ENCODE data around the gene TMEM134.
"Not testable (repeated sequence)": the region's sequence is repeated elsewhere in the genome, so short reads cannot be mapped to it uniquely, and the experiment has no call there.

The TMEM134 gene
- long read RNA-seq, donor 1, transcript TMEM134-205 (3 exons, 565 nt) = minor isoform, 6 of 54 reads
- long read RNA-seq, donor 1, transcript TMEM134-201 (7 exons, 3,534 nt) = major isoform, 27 of 54 reads
- long read RNA-seq, donor 1, partial matches to known transcripts = 0 of 54 reads
- long read RNA-seq, donor 1, other reads (novel, unspliced or antisense) = 20 of 54 reads
- long read RNA-seq, donor 2, transcript TMEM134-201 (7 exons, 3,534 nt) = major isoform, 21 of 45 reads
- long read RNA-seq, donor 2, transcript TMEM134-205 (3 exons, 565 nt) = minor isoform, 6 of 45 reads
- long read RNA-seq, donor 2, partial matches to known transcripts = 0 of 45 reads
- long read RNA-seq, donor 2, other reads (novel, unspliced or antisense) = 14 of 45 reads
- long read RNA-seq, donor 3, transcript TMEM134-201 (7 exons, 3,534 nt) = major isoform, 7 of 21 reads
- long read RNA-seq, donor 3, partial matches to known transcripts = 0 of 21 reads
- long read RNA-seq, donor 3, other reads (novel, unspliced or antisense) = 5 of 21 reads
- long read RNA-seq, donor 4, transcript TMEM134-205 (3 exons, 565 nt) = minor isoform, 8 of 37 reads
- long read RNA-seq, donor 4, transcript TMEM134-201 (7 exons, 3,534 nt) = major isoform, 14 of 37 reads
- long read RNA-seq, donor 4, partial matches to known transcripts = 0 of 37 reads
- long read RNA-seq, donor 4, other reads (novel, unspliced or antisense) = 8 of 37 reads
- long read RNA-seq, donor 5, transcript TMEM134-201 (7 exons, 3,534 nt) = major isoform, 29 of 58 reads
- long read RNA-seq, donor 5, partial matches to known transcripts = 0 of 58 reads
- long read RNA-seq, donor 5, other reads (novel, unspliced or antisense) = 17 of 58 reads
- long read RNA-seq, donor 6, transcript TMEM134-205 (3 exons, 565 nt) = minor isoform, 5 of 36 reads
- long read RNA-seq, donor 6, transcript TMEM134-201 (7 exons, 3,534 nt) = major isoform, 20 of 36 reads
- long read RNA-seq, donor 6, partial matches to known transcripts = 5 of 36 reads
- long read RNA-seq, donor 6, other reads (novel, unspliced or antisense) = 0 of 36 reads
- long read RNA-seq, donor 7, transcript TMEM134-201 (7 exons, 3,534 nt) = major isoform, 33 of 82 reads
- long read RNA-seq, donor 7, transcript TMEM134-205 (3 exons, 565 nt) = minor isoform, 7 of 82 reads
- long read RNA-seq, donor 7, partial matches to known transcripts = 26 of 82 reads
- long read RNA-seq, donor 7, other reads (novel, unspliced or antisense) = 9 of 82 reads
- long read RNA-seq, donor 8, transcript TMEM134-201 (7 exons, 3,534 nt) = major isoform, 18 of 33 reads
- long read RNA-seq, donor 8, partial matches to known transcripts = 5 of 33 reads
- long read RNA-seq, donor 8, other reads (novel, unspliced or antisense) = 0 of 33 reads

DNA sequence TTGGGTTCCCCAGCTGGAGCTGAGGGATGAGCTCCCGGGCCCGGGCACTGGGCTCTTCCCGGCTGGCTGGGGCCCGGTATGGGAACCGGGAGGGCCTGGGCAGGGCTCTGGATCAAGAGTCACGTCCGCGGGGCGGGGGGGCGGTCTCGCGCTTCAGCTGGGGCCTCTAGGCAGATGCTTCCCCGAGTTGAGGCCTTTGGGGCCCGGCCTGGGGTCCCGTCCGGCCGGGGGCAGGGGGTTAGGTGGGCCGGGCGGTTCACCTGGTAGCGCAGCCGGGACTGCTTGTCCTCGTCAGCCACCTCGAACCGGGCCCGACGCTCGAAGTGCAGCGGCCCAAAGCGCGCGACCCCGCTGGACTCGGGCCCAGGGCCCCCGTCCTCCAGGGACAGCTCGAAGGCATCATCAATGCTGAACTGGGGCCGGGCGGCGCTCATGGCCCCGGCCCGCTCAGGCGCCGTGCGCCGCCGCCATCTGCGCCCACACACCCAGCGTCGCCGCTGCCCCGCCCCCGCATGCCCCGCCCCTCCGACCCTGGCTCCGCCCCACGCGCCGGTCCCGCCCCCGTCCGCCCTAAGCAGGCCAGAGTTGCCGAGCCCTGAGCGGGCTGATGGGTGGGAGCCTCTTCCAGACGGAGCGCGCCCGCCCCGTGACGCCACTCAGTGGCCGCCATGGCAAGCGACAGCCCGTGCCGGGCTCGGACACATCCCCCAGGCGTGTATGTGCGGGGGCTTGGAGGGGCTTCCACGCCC lies at the start of gene TMEM134:
TMEM134 (minus strand) TSS at position 493 of the 749 bp plus-strand sequence; CDS start at position 434, 59 bp downstream.
- peak; percentile 92 for DNase-seq

DNA sequence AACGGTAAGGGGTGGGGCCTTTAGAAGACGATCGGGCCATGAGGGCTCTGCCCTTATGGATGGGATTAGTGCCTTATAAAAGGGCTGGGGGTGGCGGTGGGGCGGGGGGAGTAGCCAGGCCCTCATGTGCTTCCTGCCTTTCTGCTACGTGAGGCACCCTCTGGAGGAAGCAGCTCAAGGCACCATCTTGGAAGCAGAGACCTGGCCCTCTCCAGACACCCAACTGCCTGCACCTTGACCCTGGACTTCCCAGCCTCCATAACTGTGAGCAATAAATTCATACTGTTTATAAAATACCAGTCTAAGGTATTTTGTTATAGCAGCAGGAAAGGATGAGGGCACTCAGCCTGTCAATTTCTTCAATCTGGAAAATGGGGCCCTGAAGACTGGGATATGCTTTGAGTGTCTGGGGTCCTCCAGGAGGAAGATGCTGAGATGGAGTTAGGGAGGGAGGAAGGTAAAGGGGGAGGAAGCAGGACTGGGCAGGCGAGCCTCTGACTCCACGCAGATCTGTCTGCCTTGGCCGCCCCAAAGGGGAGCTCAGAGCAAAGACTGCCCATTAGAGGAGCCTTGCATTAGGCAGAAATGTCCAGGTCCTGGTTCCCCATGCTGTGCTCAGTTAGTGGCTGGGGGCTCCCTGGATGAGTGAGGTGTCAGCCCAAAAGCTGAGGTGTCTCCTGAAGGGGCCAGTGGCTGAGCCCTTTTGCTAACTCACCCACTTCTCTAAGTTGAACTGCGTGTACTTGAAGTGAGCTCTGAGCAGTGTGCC lies 48.9 kb upstream of the TMEM134 start:
- no peak for DNase-seq

- no peak for DNase-seq
These were observed 47.8 kb upstream of the TMEM134 start for GRCh38 chr11:67516806-67517205.

DNA sequence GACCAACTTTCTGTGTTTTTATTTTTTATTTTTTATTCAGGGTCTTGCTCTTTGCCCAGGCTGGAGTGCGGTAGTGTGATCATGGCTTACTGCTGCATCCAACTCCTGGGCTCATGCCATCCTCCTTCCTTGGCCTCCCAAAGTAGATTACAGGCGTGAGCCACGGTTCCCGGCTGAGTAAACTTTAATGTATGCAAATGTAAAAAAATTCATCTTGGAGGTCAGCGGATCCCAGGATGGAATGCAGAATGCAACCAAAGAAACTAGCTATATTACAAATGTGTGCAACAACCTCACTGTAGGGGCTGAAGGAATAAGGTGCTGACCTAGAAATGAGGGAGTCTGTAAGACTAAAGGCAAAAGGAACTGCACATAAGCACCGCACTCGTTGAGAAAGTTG lies 45.1 kb upstream of the TMEM134 start:
- no peak for DNase-seq

DNA sequence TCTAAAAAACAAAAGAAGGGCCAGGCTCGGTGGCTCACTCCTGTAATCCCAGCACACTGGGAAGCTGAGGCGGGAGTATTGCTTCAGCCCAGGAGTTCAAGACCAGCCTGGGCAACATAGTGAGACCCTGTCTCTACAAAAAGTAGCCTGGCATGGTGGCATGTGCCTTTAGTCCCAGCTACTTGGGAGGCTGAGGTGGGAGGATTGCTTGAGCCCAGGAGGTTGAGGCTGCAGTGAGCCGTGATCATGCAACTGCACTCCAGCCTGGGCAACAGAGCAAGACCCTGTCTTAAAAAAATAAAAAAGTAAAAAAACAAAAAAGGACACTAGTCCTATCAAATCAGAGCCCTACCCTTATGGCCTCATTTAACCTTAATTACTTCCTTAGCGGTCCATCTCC lies 42.5 kb upstream of the TMEM134 start:
- not testable (repeated sequence) for DNase-seq

DNA sequence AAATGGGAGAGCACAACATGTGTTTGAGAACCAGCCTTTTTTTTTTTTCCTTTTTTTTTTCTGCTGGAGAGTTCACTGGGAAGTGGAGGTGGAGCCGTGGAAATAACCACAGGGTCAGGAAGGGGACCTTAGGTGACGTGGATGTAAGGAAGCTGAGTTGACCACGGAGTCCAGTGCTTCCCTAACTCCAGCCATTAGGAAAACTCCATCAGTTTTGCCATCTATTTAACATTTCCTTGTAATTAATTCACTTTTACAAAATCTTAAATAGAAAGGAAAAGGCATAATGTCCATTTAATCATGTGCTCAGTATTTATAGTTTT lies 40.9 kb upstream of the TMEM134 start:
- no peak for DNase-seq

- peak; percentile 99 for DNase-seq
These were observed 39.6 kb upstream of the TMEM134 start for GRCh38 chr11:67508486-67509121.

GRCh38 chr11:67507864-67508485 lies 38.9 kb upstream of the TMEM134 start, which contains the start of gene CDK2AP2:
CDK2AP2 (minus strand) TSS chr11:67508162; CDS start chr11:67508082, 80 bp downstream.
- DNase-seq = peak; percentile 89

DNA sequence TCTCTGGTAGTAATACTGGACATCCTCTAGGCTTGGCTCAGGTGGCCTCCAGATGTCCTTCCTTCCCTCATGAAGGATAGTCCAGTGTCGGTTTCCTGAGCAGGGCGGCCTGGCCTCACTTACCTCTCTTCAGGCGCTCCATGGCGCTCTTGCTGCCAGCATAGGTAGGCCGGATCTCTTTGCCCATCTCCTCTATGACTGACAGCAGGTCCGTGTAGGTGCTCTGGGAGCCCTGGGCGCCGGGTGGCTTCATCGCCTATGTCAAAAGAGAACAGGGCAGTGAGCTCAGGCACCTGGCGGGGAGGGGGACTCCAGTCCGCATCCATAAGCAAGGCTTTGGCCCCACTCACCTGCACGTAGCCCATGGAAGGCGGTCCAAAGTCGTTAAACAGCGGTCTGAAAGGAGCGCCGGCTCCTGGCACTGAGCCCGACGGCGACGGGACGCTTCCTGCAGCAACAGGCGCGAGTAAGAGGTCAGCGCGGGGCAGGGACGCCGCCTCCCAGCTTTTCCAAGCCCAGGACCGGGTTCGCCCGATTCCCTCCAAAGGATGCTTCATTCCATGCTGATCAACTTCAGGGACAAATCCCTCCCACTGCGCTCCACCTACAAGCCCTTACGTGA lies 38.3 kb upstream of the TMEM134 start:
- DNase-seq = no peak

DNA sequence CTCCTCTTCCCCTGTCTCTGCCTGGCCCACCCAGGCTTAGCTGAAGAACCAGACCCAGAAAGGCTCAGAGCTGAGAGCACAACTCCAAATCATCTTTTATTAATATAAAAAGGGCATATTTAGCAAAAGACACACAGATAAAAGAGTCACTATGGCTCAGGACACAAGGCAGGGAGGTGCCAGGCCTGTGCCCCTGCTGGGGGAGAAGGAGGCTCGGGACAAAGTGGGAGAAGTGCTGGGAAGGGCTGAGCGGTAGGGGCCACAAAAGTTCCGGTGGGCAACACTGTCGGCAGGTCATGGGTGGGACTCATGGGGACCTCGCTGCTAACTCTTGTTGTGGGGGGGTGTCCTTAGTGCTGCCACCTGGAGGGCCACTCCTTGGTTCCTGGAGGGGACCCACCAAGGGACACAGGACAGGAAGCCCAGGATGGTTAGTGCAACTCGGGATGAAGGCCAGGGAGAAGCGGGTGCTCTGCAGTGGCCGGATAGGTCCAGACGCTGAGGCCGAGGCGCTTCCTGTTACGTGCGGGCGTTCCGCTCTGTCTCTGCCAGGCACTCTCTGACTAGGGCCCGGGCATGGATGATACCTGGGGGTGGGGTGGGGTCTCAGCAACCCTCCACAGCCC lies 37.5 kb upstream of the TMEM134 start:
- no peak for DNase-seq

DNA sequence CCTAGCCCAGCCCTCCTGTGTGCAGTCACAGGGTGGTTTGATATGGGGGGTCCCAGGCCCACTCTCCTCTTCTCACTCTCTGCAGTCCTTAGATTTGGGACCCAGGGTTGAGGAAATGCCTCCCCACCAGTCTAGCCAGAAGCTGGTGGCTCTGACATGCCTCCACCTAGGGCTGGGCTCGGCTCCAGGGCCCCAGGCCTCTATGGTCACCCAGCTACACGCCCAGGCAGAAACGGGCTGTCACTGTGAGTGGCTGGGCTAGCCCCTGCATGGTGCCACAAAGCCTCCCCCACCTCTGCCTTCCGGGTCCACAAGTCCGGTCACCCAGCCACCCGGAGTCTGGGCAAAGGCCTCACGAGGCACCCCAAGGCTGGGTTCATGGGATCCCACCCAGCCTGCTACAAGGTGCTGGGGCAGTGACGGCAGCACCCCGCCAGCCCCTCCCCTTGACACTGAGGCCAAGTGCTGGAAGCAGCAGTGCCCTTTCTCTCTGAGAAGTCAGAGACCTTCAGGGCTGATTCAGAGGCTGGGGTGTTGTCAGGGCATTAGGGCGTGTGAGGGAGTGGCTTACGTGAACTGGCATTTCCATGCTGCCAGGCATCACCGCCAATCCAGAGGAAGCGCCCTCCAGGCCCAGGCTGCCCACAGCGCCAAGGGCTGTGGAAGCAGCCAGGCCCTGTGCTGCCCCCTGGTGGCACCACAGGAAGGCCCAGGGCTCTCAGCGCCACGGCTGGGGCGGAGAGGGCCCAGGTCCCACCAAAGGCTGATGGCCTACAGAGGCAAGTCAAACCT lies 36.8 kb upstream of the TMEM134 start:
- peak; percentile 85 for DNase-seq

DNA sequence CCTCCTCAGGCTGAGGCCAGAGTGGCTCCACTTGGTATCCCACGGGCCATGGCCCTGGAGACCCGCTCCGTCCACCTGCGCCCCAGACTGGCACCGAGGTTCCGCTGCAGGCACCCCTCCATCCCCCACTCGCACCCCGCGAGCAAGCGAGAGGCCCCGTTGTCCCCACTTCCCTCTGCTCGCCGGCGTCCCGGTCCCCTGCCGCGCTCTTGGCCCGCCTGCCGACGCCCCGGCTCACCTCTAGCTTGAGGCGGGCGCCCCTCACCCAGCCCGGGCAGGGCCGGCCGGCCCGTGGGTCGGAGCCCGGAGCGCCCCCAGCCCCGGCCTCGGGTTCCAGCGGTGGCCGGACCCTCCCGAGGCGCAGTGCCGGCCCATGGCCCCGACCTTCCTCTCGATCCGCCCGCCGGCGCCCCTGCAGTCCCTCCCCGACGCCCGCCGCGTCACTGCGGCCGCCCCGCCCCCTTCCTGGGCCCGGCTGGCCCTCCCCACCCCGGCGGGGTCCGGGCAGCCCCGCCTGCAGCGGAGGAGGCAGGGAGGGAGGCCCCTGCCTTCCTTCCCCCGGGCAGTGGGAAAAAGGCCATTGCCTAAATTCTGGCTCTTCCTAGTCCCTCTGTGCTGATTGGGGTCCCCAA lies 36.0 kb upstream of the TMEM134 start, which contains the start of gene PITPNM1:
PITPNM1 (minus strand) TSS at position 414 of the 632 bp plus-strand sequence. CDS start 1,183 bp downstream, outside the sequence.
- DNase-seq = peak; percentile 73

GRCh38 chr11:67504005-67504949 lies 35.2 kb upstream of the TMEM134 start:
- DNase-seq = peak; percentile 76

- no peak for DNase-seq
These were observed 34.3 kb upstream of the TMEM134 start for GRCh38 chr11:67503119-67504004.
